Breast epithelium (tissue), 3 donors: ENCODE measurements around the gene RABAC1.
A peak's percentile ranks its signal among the peaks of the same experiment; 100 is the strongest.

Source experiments
- CTCF ChIP-seq, 3 donors: fragments of 450-650 bp; IDR thresholded peaks; one replicate each; pipeline ENCODE4 v1.5.1; 2016 to 2017; ENCODE audit warnings: antibody characterized with exemption in 3 of 3, mild to moderate bottlenecking in 3 of 3, moderate library complexity in 3 of 3
- POLR2A ChIP-seq: fragments of 450-650 bp; IDR thresholded peaks from one replicate; pipeline ENCODE4 v1.6.1; 2016; ENCODE audit warnings: antibody characterized with exemption, mild to moderate bottlenecking, moderate library complexity
- POLR2AphosphoS5 ChIP-seq, 3 donors: sonication (generic); formaldehyde crosslinking; IDR thresholded peaks; one replicate each; pipeline ENCODE4 v1.6.1; 2017; ENCODE audit warnings: antibody characterized with exemption in 3 of 3

GRCh38 chr19:41958367-41959055, 610 bp downstream of the RABAC1 start:
- no peak for TF ChIP-seq CTCF (IDR thresholded peaks at IDR 0.05)
- peak; percentile 53 for TF ChIP-seq POLR2A
- peak in 1 of 3 donors; percentile 49 for TF ChIP-seq POLR2AphosphoS5 (IDR thresholded peaks at IDR 0.05)
